Measurements from ENCODE around the gene UGT1A9. TPM values are rescaled to one million over a fixed set of nuclear protein-coding genes. Genes with fewer than 3 reads are reported as not detected.

The UGT1A9 gene
- polyA plus RNA-seq, 1 donor from 2014 or later: not detected

- Histone ChIP-seq H2AFZ (ENCODE audit: low read depth, low read length) (no peak within 1 kb of the TSS), H3K9ac (ENCODE audit: low read length) (no peak within 1 kb of the TSS), H3K4me3 (ENCODE audit: low read length) (no peak within 1 kb of the TSS), H3K27ac (ENCODE audit: low read length) (no peak within 1 kb of the TSS), H3K79me2 (replicated peaks; ENCODE audit: insufficient read depth, low read length) (no peaks in the 10 kb centered on the region), H3K9me3 (ENCODE audit: low read length) (no peaks in the 10 kb centered on the region), H4K20me1 (ENCODE audit: insufficient read depth) (no peaks in the 10 kb centered on the region), H3K4me2 (ENCODE audit: low read length) (no peak within 1 kb of the TSS), H3K27me3 (ENCODE audit: insufficient read depth, low read depth, low read length) (no peaks in the 10 kb centered on the region), H3K36me3 (ENCODE audit: insufficient read depth, low read length) (no peaks in the 10 kb centered on the region), H3K9me2 (ENCODE audit: insufficient read depth, low read length) (no peaks in the 10 kb centered on the region), H3F3A (ENCODE audit: insufficient read depth, low read length, poor library complexity, severe bottlenecking) (no peaks in the 10 kb centered on the region)
- no peak for TF ChIP-seq MXI1 (conservative IDR thresholded peaks at IDR 0.05; ENCODE audit: poor library complexity, severe bottlenecking)
Measured at GRCh38 chr2:233712611-233713261, 41.0 kb downstream of the UGT1A9 start, which contains the start of gene UGT1A5. UGT1A5 (plus strand) TSS chr2:233712907; CDS start chr2:233712992, 85 bp downstream.

DNA sequence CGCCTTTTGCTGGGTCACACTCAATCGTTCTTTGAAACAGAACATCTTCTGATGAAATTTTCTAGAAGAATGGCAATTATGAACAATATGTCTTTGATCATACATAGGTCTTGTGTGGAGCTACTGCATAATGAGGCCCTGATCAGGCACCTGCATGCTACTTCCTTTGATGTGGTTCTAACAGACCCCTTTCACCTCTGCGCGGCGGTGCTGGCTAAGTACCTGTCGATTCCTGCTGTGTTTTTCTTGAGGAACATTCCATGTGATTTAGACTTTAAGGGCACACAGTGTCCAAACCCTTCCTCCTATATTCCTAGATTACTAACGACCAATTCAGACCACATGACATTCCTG is 41.5 kb downstream of the UGT1A9 start:
- TF ChIP-seq SMC3 (conservative IDR thresholded peaks at IDR 0.05; ENCODE audit: poor library complexity) (no peak), EZH2 (IDR thresholded peaks at IDR 0.05; ENCODE audit: borderline replicate concordance, insufficient read depth, low read length, poor library complexity, severe bottlenecking) (no peak)
- TF ChIP-seq, protein P1, sequence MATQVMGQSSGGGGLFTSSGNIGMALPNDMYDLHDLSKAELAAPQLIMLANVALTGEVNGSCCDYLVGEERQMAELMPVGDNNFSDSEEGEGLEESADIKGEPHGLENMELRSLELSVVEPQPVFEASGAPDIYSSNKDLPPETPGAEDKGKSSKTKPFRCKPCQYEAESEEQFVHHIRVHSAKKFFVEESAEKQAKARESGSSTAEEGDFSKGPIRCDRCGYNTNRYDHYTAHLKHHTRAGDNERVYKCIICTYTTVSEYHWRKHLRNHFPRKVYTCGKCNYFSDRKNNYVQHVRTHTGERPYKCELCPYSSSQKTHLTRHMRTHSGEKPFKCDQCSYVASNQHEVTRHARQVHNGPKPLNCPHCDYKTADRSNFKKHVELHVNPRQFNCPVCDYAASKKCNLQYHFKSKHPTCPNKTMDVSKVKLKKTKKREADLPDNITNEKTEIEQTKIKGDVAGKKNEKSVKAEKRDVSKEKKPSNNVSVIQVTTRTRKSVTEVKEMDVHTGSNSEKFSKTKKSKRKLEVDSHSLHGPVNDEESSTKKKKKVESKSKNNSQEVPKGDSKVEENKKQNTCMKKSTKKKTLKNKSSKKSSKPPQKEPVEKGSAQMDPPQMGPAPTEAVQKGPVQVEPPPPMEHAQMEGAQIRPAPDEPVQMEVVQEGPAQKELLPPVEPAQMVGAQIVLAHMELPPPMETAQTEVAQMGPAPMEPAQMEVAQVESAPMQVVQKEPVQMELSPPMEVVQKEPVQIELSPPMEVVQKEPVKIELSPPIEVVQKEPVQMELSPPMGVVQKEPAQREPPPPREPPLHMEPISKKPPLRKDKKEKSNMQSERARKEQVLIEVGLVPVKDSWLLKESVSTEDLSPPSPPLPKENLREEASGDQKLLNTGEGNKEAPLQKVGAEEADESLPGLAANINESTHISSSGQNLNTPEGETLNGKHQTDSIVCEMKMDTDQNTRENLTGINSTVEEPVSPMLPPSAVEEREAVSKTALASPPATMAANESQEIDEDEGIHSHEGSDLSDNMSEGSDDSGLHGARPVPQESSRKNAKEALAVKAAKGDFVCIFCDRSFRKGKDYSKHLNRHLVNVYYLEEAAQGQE (IDR thresholded peaks at IDR 0.05; ENCODE audit: borderline replicate concordance): no peak
- no peaks in the 10 kb centered on the region for H3F3A ChIP-seq (ENCODE audit: insufficient read depth, low read length, poor library complexity, severe bottlenecking)
- no peaks in the 10 kb centered on the region for H3K9me3 ChIP-seq (ENCODE audit: low read length)
- H3K9me2 ChIP-seq (ENCODE audit: insufficient read depth, low read length): no peaks in the 10 kb centered on the region
- H3K27me3 ChIP-seq (ENCODE audit: insufficient read depth, low read depth, low read length): no peaks in the 10 kb centered on the region
- H2AFZ ChIP-seq (ENCODE audit: low read depth, low read length): no peak overlapping the region
- H3K9ac ChIP-seq (ENCODE audit: low read length): no peak overlapping the region
- H3K27ac ChIP-seq (ENCODE audit: low read length): no peak overlapping the region
- H3K36me3 ChIP-seq (ENCODE audit: insufficient read depth, low read length): no peaks in the 10 kb centered on the region
- no peak overlapping the region for H3K4me3 ChIP-seq (ENCODE audit: low read length)
- no peaks in the 10 kb centered on the region for H3K79me2 ChIP-seq (replicated peaks; ENCODE audit: insufficient read depth, low read length)
- H3K4me2 ChIP-seq (ENCODE audit: low read length): no peak overlapping the region
- no peaks in the 10 kb centered on the region for H4K20me1 ChIP-seq (ENCODE audit: insufficient read depth)

DNA sequence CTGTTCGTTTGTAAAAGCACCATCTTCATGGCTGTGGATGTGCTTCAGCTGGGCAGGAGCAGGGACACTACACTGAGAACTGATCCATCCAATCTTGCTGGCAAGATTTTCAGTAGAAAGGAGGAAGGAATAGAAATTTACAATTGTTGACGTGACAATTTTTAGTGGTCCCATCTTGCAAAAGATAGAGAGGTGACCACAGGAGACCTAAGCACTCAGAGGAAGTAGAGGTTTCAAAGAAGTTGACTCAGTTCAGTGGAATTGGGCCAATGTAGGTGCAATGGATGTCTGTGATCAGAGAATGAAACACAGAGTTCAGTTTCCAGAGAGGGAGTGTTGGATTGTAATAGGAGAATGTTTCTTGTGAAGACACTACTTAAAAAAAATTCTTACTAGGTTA is 42.4 kb downstream of the UGT1A9 start:
- H3K27ac ChIP-seq (ENCODE audit: low read length): no peak overlapping the region
- no peak overlapping the region for H3K4me3 ChIP-seq (ENCODE audit: low read length)
- H4K20me1 ChIP-seq (ENCODE audit: insufficient read depth): no peaks in the 10 kb centered on the region
- TF ChIP-seq, protein P1 (IDR thresholded peaks at IDR 0.05; ENCODE audit: borderline replicate concordance): no peak
- TF ChIP-seq POLR2AphosphoS5 (IDR thresholded peaks at IDR 0.05): no peak
- TF ChIP-seq TAF1 (IDR thresholded peaks at IDR 0.05; ENCODE audit: low read depth): no peak
- TF ChIP-seq EZH2 (IDR thresholded peaks at IDR 0.05; ENCODE audit: borderline replicate concordance, insufficient read depth, low read length, poor library complexity, severe bottlenecking): no peak
- TF ChIP-seq SMC3 (conservative IDR thresholded peaks at IDR 0.05; ENCODE audit: poor library complexity): no peak
- TF ChIP-seq MXI1 (conservative IDR thresholded peaks at IDR 0.05; ENCODE audit: poor library complexity, severe bottlenecking): no peak
- TF ChIP-seq RAD21 (conservative IDR thresholded peaks at IDR 0.05): no peak
- no peak for TF ChIP-seq CTCF (IDR thresholded peaks at IDR 0.05; ENCODE audit: poor library complexity, severe bottlenecking)
- no peak overlapping the region for H3K9ac ChIP-seq (ENCODE audit: low read length)
- H3K79me2 ChIP-seq (replicated peaks; ENCODE audit: insufficient read depth, low read length): no peaks in the 10 kb centered on the region
- no peak overlapping the region for H2AFZ ChIP-seq (ENCODE audit: low read depth, low read length)
- no peaks in the 10 kb centered on the region for H3K36me3 ChIP-seq (ENCODE audit: insufficient read depth, low read length)
- no peaks in the 10 kb centered on the region for H3K9me2 ChIP-seq (ENCODE audit: insufficient read depth, low read length)
- no peaks in the 10 kb centered on the region for H3K27me3 ChIP-seq (ENCODE audit: insufficient read depth, low read depth, low read length)
- H3K4me2 ChIP-seq (ENCODE audit: low read length): no peak overlapping the region
- H3K9me3 ChIP-seq (ENCODE audit: low read length): no peaks in the 10 kb centered on the region
- no peaks in the 10 kb centered on the region for H3F3A ChIP-seq (ENCODE audit: insufficient read depth, low read length, poor library complexity, severe bottlenecking)

All from neural cell (in vitro differentiated cells).